Mesenteric fat pad (tissue), 1 donor: ENCODE results near the gene RPP21. TPM values are rescaled to one million over a fixed set of nuclear protein-coding genes. Genes with fewer than 3 reads are reported as not detected.

ENCODE experiments used
- DNase-seq: peaks from one replicate; pipeline ENCODE4 v3.0.0-alpha.2; 2020; ENCODE audit warnings: low spot score
- long read RNA-seq: library from polyadenylated mRNA; unstranded; transcript quantifications from one replicate; pipeline ENCODE4 v2.0.0, GENCODE V29; 2020
- total RNA-seq: library from RNA; stranded (reverse); fragmentation: NEBNext Ultra II Directional; extraction: Animal tissue kit (Norgen Biotek cat#: 25700); gene quantifications from one replicate; pipeline ENCODE4 v1.2.1, GENCODE V29; 2021
- donor health status: DM: yes; HTN: yes; CAD: no.

RPP21 gene
- 22.8 TPM for total RNA-seq
- long read RNA-seq, partial matches to known transcripts: 0 of 4 reads
- long read RNA-seq, other reads (novel, unspliced or antisense): 1 of 4 reads

GRCh38 chr6:30344868-30345671 is at the start of gene RPP21:
Gene RPP21, plus strand, starts transcription at chr6:30345156. Its CDS starts 16 bp downstream, at chr6:30345172.
- peak; percentile 95 for DNase-seq

DNA sequence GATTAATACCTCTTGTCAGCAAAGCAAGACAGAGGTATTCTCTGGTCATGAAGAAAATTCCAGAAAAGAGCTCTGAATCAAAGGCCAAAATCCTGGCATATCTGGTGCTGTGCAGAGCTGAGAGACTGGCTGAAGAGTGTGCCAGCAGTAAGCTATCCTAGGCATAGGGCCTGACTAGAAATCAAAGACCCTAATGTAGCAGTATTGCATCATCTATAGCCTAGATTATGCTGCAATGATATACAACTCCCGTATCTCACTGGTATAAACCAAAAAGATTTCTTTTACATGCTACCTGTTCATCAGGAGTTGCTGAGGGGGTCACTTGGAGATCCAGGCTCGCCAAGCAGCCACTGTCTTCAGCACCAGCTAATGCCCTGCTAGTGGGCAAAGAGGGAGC is 49.1 kb upstream of the RPP21 start:
- no peak for DNase-seq

DNA sequence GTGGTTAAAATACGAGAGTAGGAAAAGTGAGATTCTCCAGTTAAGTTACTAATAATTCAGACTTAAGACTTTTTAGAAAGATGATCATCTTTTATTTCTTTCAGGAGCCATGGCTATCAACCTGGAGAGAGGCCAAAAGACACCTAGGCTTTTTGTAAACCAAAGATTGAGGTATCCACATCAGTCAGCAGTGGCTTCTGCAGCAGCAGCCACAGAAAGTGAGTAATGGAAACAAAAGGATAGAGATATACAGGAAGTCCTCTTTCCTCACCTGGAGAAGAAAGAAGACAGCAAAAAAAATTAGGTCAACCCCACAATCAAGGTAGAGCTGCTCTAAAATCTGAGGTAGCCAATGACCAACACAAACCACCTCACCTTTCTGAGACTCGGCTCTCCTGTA is 41.0 kb upstream of the RPP21 start:
- DNase-seq: no peak

GRCh38 chr6:30311101-30311500 is 33.9 kb upstream of the RPP21 start:
- DNase-seq: no peak

DNA sequence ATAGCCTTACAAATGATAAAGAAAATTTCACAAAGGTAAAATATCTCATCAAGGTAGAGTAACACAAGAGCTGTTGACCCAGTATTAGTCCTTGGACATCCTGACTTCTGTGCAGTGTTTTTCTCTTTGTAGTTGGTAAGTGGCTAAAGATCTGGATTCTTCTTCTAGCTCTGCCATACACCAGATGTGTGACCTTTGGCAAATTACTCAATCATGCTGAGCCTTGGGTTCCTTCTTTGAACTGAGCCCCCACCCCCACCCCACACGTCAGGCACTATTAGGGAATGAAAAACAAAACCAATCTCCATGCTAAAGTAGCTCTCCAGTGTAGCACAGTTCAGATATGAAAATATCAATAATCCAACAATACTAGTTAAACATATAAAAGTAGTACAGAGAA is 33.3 kb upstream of the RPP21 start:
- no peak for DNase-seq

DNA sequence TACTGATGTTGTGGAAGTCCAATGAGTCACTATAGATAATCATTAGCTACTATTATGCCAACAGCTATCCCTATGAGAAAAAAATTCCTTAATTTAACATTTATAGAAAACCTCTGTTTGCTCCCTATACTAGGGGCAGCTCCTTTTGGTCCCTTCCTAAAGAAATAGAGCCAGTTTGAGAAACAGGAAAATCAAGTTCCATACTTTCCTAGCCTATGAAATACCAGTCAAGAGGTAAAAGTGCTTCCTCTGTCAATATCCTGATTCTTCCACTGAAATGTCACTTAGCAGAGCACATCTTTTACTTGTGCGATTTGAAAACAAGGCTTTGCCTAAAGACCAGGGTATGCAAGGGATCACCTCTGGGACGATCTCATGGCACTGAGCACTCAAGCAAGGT is 32.7 kb upstream of the RPP21 start:
- DNase-seq: no peak

- no peak for DNase-seq
Measured at GRCh38 chr6:30312676-30313321, 32.2 kb upstream of the RPP21 start.

DNA sequence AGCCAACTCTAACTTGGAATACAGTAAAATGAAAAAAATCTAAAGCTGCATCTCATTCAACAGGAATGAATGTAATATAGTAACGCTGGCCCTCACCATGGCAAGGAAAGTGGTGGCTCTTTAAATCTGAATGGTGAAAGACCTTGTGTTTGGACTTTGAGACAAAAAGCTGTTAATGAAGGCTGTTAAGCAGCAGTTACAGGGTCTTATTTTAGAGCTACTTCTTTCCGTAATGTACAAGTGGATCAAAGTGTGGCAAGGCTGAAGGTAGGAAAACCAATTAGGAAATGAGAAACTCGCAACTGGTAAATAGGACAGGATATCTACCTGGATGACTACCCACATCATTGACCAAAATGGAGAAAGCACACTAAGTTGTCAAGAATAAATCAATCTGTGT is 29.8 kb upstream of the RPP21 start:
- no peak for DNase-seq

DNA sequence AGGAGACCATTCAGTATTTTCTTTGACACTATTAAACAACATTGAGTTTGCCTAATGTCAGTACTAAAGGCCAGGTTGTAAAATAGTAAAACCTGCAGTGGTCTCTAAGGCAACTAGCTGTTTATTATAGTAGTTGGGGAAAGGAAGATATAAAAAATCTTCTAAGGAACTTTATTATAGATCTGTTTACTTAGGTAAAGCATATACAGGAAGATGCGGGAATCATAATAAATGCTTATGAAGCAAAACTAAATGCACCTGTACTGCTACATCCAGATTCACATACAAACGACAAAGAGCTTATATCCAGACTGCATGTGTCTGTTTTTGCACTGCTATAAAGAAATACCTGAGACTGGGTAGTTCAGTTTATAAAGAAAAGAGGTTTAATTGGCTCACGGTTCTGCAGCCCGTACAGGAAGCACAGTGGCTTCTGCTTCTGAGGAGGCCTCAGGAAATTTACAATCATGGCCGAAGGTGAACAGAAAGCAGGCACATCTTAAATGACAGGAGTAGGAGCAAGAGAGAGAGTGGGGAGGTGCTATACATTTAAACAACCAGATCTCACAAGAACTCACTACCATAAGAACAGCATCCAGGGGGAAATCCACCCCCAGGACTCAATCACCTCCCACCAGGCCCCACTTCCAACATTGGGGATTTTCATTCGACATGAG is 26.9 kb upstream of the RPP21 start:
- no peak for DNase-seq

GRCh38 chr6:30319146-30319835 is 25.7 kb upstream of the RPP21 start:
- no peak for DNase-seq

DNA sequence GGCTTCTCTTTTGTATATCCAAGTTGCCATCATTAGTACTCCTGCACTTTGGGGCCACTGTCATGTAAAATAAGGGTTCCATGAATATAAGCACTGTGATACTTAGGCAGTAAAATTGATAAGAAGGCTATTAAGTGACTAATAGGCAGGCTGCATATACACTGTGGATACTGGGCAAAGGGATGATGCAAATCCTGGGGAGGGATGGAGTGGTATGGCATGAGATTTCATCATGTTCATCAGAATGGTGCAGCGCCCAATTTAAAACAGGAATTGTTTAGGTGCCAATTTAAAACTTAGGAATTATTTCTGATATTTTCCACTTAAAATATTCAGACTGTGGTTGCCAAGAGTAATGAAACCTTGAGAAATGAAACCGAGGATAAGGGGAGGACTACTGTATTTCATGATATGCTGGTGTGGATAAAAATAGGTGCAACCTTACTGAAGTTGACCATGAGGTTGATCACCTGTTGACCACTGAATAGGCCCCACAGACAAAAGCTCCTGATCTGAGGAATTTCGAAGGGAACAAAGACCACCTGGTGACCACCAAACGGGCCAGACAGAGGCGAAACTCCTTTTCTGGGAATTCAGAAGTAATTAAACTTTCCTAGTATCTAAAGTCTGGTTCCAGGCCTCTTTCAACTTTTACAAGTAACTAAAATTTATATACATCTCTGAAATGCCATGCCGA is 23.1 kb upstream of the RPP21 start:
- DNase-seq: no peak

GRCh38 chr6:30322527-30323501 is 22.1 kb upstream of the RPP21 start:
- DNase-seq: no peak

GRCh38 chr6:30323806-30324205 is 21.1 kb upstream of the RPP21 start:
- no peak for DNase-seq

GRCh38 chr6:30325150-30325872 is 19.6 kb upstream of the RPP21 start:
- no peak for DNase-seq

DNA sequence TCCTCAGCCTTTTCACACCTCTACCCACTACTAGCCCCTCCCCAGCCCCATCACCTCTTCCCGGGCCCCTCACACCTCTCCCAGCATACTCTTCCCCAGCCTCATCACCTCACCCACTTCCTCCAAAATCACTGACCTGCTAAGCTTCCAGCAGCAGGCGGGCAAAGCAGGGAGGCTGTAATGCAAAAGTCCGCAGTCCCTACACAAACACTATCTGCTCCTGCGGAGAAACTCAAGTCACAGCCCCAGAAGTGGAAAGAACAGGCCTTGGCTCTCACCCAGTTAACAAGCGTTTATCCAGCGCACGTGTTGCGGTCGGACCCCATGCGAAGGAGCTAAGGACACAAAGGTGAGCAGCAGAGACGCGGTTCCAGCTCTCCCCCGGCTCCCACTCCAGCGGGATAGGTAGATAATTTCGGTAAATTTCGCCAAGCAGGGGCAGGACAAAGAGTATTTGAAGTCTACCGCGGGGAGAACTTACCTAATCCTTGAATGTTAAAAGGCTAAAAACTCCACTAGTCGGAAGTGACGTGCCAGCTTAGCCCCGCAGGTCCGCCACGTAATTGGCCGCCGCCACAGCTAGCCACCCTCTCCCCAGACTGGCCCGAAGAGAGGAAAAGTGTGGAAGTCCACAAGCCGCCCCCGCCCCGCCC is 19.0 kb upstream of the RPP21 start:
- DNase-seq: no peak

- DNase-seq: peak; percentile 96
Measured at GRCh38 chr6:30326526-30327231, 18.3 kb upstream of the RPP21 start, which contains the start of gene TRIM39. Gene TRIM39, plus strand, starts transcription at chr6:30326927. Its CDS starts 2,391 bp downstream, at chr6:30329318.

GRCh38 chr6:30327232-30327746 is 17.7 kb upstream of the RPP21 start:
- no peak for DNase-seq
